ENCODE data around the gene CLCNKA.
A peak's percentile ranks its signal among the peaks of the same experiment; 100 is the strongest.
"Not testable (repeated sequence)": the region's sequence is repeated elsewhere in the genome, so short reads cannot be mapped to it uniquely, and the experiment has no call there.

Gene CLCNKA

DNA sequence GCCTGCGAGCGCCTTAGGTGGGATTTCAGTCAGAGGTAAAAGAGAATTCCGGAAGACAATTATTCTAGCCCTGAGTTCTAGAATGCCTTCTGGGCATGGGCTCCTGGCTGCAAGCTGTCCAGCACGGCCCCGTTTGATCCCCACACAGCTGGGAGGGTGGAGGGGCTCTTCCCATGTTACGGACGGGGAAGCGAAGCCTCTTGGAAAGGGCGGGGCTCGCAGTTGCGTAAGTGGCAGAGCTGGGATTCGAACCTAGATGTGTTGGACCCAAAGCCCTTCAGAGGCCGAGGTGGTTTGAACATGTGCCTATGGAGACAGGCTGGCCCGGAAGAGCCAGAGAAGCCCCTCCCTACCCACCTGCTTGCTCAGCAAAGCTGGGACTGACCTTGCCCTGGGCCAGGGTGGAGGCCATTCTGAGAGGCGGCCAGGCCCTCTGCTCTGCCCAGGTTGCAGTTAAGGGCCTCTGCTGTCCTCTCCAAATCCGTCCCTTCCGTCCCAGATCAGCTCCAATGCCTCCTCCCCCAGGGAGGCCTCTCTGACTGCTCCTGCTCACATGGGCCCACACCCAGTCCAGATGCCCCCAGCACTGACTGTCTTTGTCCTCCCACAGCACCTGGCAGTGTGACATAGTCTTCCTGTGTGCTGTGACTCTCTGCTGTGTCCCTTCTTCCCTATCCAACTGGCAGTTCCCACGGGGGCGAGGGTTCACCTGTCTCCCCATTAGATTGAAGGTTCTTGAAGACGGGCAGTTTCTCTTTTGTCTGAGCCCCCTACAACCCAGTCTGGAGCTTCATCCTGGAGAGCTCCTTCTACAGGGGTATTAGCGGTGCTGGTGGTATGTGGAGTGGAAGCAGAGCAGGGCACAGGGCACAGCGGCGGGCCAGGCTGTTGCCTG, 2.8 kb upstream of the CLCNKA start:
- no peak for DNase-seq

DNA sequence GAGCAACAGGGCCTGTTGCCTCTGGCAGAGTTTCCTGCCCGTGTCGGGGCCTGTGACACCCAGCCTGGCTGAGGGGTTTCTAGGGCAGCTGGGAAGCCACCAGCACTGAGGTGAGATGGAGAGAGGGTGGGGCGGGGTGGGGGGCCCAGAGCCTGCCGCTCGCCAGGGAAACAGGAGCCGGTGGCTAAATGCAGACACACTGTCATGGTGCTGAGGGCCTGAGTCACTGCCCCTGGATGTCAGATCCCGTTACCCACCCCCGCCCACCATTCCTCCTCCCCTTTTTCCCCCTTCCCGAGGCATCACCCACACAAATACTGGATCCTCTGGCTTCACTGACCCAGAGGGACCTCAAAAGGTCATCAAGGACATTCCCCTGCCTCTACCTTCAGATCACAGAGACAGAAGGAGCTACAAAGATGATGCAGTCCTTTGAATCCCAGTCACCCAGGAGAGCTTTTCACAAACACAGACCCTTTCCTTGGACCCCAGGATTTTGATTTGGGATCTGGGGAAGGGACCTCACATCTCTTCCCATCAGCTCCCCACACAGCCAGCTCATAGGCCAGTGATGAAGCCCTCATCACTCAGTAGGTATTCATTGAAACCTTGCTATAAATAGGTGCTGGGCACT, 2.1 kb upstream of the CLCNKA start:
- no peak for DNase-seq

DNA sequence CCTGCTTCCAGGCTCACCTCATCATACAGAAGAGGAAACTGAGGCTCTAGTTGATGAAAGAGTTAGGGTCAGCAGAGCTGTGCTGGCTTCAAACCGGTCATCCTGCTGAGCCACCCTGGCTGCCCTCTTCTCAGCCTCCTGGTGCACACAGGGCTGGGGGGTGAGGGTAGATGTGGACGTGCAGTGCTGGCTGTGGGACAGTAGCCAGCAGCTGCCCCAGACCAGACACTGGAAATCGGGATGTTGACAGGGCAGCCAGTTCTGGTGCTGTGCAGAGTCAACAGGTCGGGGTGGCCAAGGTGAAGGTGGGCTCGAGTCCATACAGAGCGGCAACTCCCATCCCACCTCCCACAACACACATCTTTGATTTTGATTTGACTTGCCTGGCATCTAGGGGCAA, 1.5 kb upstream of the CLCNKA start:
- DNase-seq = no peak

DNA sequence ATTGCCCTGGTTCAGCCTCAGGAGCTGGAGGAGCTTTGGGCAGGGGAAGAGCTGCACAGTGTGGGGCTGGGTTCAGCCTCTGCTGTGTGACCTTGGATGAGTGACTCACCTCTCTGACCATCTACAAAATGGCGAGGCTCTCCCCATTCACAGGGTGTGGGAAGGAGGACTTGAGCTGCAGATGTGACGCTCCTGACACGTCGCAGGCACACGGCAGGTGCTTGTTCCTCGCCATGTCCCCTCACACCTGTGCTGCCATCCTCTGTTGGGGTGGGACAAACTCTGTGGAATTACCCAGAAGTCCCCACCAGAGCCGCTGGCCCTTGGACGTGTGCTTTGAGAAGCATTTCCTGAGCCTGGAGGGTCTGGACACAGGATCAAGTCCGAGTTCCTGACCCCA, 958 bp upstream of the CLCNKA start:
- DNase-seq = not testable (repeated sequence)

DNA sequence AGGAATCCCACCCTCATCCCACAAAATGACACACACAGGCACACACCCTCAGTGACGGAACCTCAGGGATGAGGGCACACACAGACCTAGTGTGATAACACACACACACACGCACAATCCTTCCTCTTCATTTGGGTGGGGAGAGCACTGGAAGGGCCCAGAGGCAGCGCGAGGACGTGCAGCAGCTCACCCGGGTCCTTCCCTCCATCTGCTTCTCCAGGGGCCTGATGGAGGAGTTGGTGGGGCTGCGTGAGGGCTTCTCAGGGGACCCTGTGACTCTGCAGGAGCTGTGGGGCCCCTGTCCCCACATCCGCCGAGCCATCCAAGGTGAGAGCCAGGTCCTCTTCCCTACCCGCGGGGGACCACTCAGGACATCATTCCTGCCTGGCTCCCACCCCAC, 557 bp downstream of the CLCNKA start:
- DNase-seq = no peak

DNA sequence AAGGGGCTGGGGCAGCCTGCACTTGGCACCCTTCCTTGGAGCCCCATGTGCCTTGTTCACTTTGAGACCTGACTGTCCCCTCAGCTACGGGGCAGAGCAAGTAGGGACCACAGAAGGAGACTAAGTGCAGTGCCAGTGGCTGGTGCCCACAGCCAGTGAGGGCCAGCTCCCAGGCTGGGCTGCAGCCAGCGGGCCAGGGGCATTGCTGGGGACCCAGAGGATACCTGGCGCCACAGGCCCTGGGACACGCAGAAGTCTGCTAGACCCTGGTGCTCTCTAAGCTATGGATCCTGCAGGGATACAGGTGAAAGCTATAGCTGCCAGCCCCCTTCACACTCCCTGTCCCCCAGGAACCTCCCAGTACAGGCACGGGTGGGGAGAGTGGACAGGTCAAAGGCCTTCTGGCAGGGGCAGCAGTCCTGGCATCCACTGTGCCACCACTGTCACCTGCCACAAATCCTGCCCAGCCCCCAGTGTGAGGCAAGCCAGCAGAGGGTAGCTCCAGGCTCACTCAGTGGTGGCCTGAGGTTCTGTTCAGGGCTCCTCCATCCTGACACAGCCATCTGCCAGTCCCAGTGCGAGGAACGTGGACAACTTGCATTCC, 1.3 kb downstream of the CLCNKA start:
- no peak for DNase-seq

DNA sequence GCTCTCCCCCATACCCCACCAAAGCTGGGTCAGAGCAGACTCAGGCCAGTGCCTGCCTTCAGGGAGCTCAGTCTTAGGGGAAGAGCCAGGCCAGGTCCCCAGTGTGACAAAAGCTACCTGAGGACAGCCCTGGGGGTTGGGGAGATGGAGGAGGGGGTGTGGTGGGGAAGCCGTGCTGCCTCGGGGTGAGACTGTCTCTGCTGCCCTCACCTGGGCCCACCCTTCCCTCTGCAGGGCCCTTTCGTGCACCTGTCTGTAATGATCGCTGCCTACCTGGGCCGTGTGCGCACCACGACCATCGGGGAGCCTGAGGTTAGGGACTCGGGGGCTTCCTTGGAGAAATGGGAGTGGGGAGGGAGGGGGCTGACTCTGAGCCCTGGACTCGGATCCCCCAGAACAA, 4.5 kb downstream of the CLCNKA start:
- not testable (repeated sequence) for DNase-seq

DNA sequence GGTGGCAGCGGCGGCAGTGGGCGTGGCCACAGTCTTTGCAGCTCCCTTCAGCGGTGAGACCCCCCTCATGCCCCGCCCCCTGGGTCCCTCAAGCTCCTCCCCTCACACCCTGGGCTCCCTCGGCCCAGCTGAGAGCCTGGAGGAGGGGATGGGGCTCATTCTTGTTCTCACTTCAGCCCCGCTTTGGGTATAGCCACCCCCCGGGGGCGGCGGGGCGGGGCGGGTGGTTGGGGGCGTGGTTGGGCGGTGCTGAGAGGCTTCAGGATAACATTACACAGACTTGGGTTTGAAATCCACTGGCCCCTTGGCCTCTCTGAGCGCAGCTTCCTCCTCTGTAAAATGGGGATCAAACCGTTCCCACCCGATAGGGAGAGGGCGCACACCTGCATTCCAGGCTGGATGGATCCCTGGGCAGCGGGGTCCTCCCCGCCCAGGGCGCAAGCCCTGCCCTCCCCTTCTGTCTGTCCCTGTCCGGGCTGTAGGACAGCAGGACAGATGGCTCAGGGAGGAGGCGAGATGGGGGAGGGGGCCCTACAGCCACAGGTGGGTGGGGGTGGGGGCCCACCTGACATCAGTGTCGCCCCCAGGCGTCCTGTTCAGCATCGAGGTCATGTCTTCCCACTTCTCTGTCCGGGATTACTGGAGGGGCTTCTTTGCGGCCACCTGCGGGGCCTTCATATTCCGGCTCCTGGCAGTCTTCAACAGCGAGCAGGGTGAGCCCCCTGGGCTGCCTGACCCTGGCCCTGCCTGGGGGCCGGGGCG, 5.1 kb downstream of the CLCNKA start:
- DNase-seq = no peak

DNA sequence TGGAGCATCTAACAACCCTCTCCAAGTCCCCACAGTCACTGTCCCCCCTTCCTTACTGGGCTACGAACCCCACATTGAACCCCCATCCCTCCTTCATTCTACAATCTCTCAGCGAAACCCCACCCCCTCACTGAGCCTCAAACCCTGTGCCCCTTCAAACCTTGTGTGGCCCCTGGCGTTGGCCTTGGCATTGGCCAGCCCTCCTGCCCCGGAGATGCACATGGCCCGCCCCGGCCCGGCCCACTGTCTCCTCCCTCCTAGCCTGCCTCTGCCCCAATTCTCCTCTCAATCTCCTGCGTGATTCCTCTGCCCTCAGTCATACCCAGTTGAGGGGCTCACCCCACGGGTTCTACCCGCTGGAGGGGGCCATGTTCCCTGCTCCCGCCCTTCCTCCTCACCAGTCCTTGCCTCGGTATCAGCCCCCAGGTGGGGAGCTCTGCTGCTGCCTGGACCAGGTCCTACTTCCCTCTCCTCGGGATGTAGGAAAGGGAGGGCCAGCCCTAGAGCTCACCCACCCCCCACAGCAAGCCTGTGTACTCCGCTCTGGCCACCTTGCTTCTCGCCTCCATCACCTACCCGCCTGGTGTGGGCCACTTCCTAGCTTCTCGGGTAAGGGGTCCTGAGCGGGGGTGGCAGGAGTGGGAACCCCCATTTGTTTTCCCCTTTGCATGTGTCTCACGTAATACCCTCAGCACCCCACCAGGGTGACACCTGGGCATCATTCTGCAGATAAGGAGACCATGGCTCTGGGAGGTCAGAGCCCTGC, 6.6 kb downstream of the CLCNKA start:
- no peak for DNase-seq

DNA sequence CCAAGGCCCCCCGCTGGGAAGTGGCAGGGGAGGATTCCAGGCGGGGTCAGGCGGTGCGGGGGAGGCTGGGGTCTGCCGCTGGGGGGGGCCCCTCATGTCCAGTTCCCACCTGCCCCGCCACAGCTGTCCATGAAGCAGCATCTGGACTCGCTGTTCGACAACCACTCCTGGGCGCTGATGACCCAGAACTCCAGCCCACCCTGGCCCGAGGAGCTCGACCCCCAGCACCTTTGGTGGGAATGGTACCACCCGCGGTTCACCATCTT, 7.1 kb downstream of the CLCNKA start:
- DNase-seq = not testable (repeated sequence)

DNA sequence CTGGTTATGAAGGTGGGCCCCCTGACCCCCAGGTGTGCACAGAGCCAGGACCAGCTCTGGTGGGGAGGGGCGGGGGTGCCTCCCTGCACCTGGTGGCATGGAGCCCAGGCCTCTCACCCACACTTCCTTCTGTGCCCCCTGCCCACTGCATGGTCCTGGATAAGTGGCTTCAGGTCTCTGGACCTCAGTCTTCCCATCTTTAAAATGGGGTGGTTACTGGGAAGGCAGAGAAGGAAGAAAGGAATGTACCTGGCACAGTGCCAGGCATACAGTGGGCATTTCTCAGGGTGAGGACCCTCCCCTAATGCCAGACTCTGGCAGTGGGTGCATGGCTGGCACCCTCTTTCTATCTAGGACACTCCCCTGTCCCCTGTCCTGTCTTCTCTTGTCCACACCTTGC, 7.5 kb downstream of the CLCNKA start:
- DNase-seq = no peak

DNA sequence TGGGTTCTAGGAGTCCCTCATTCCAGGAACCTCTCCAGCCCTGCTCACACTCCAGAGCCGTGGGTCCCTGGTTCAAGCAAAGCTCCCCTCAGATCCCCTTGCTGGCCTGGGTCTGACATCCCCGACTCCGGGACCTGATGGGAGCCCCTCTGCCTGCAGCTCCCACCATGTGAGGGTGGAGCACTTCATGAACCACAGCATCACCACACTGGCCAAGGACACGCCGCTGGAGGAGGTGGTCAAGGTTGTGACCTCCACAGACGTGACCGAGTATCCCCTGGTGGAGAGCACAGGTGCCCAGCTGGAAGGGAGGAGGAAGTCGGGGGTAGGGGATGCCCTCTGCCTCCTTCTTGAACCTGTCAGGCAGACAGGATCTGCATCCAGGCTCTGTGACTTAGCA, 9.7 kb downstream of the CLCNKA start:
- no peak for DNase-seq

DNA sequence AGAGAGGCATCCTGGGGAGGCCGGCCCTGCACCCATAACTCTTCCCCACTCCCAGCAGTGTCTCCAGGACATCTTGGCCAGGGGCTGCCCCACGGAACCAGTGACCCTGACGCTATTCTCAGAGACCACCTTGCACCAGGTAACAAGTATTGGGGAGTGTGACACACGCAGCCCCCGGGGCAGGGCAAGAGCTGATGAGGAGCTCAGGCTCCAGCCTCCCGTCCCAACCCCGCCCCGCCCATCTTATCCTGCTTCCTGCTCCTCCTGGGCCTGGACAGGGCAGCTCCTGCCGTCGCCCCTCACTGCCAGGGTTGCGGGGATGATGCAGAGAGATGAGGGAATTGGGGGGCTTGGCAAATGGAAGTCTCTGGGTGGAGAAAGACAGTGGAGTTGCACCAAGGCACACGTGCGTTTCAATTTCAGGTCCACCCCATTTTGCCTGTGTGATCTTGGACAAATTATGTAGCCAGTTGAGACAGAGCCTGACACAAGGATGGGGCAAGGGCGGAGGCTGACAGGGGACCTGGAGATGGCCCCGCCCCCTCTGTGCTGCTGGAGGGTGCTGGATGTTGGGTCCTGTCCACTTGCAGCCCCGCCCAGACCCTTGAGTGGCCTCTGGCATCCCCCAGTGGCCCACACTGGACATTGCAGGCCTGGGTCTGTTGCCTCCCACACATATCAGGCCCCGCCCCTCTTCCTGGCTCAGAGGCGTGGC, 10.7 kb downstream of the CLCNKA start:
- peak; percentile 85 for DNase-seq

DNA sequence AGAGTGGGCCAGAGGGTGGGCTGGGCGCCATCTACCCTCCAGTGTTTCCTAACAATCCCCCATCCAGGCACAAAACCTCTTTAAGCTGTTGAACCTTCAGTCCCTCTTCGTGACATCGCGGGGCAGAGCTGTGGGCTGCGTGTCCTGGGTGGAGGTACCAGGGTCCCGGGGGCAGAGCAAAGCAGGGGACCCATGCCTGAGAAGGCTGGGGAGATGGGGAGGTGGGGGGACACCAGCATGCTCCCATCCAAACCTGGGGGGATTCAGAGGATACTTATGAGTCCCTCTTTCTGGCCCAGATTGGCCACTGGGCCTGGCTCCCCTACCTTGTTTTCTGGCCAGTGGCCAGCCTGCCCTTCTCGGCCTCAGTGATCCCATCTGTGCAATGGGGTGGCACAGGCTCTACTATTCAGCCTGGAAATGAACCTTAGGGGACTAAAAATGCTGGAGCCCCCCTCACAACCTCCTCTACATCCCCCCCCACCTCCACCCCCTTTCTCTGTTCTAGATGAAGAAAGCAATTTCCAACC, 11.3 kb downstream of the CLCNKA start:
- DNase-seq = not testable (repeated sequence)

DNA sequence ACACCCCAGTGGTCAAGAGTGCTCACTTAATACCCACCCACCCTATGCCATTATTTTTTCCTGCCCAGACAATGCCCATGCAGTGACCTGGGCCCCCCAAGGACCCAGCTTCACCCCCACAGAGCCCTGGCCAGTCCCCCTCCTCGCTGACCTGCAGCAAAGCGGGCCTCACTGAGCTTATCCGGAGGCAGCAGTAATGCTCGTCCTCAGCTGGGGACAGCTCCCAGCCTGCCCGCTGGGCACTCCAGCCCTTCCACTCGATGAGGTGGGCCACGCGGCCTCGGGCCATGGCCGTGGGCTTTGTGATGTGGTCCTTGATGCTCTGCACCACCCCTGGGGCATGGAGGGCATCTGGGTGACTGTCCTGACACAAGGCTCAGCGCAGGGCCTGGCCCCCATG, 14.6 kb downstream of the CLCNKA start:
- not testable (repeated sequence) for DNase-seq

DNA sequence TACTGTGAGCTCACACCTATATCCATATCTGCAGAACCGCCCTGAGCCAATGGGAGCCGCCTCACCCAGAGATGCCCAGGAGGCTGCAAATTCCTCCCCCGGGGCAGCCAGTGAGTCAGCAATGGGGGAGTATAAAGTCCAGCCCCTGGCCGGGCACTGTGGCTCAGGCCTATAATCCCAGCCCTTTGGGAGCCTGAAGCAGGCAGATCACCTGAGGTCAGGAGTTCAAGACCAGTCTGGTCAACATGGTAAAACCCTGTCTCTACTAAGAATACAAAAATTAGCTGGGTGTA, 16.7 kb downstream of the CLCNKA start:
- no peak for DNase-seq

DNA sequence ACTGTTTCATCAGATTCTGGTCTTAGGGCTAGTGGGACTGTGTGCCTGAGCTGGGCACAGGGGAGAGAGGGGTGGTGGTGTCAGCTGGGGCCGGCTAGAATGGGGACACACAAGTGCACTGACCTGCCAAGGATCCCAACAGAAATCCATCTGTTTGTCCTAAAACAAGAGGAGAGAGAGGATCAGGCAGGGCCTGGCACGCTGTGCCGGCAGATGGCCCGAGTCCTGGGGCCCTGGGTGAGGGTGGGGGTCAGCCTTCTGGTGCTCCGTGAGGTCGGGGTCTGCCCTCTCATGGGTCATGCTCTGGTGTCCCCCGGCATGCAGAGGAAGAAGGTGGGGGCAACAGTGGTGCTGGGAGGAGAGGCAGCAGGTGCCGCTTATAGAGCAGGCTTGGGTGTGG, 18.0 kb downstream of the CLCNKA start:
- not testable (repeated sequence) for DNase-seq

DNA sequence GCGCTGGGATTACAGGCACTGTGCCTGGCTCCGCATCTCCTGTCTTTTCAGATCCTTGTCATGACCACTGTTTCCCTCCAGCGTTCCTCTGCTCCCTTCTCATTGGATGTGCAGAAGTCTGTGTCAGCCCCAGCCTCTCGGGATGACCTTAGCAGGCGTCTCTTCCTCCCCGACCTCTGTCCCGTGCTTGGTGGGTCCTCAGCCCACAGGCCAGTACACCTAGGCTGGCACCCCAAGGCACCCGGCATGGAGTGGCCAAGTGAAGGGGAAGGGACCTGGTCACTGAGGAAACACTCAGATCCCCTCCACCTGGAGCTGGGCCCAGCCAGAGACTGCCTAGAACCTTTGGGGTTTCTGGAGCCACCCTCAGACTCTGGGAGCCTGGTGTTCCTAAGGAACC, 19.4 kb downstream of the CLCNKA start:
- no peak for DNase-seq

DNA sequence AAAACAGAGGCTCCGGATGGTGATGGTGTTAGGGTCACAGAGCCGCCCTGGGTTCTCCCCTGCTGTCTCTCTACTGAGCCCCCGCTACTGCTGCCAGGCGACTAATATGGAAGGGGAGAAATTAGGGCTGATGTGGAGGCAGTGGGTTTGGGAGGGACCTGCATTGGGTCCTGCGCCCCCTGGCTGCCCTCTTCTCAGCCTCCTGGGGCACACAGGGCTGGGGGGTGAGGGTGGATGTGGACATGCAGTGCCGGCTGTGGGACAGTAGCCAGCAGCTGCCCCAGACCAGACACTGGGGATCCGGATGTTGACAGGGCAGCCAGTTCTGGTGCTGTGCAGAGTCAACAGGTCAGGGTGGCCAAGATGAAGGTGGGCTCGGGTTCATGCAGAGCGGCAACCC, 20.3 kb downstream of the CLCNKA start:
- DNase-seq = no peak

DNA sequence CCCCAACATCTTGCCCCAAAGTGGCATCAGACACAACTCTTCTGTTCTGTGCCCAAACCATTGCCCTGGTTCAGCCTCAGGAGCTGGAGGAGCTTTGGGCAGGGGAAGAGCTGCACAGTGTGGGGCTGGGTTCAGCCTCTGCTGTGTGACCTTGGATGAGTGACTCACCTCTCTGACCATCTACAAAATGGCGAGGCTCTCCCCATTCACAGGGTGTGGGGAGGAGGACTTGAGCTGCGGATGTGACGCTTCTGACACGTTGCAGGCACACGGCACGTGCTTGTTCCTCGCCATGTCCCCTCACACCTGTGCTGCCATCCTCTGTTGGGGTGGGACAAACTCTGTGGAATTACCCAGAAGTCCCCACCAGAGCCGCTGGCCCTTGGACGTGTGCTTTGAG, 20.8 kb downstream of the CLCNKA start:
- DNase-seq = not testable (repeated sequence)

DNA sequence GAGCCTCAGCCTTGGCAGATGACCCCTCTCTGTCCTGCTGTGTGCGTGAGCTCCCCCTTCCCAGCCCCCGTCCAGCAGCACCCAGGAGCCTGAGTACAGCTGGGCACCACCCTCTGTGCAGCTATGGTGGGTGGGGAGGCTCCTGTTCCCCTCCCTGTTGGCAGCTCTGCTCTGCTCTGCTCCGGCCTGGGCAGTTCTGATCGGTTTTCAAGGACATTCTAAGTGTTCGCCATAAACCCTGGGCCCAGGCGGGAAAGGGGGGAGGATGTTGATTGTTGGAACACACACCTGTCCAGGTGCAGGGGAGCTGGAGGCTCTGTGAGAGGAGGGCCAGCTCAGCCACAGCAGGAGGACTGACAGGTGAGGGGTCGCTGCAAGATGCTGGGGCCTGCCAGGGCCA, 21.7 kb downstream of the CLCNKA start, which contains the start of gene CLCNKB:
TSS of gene CLCNKB (plus strand) at position 262 of the 400 bp plus-strand sequence. CDS start 711 bp downstream, outside the sequence.
- DNase-seq = no peak

DNA sequence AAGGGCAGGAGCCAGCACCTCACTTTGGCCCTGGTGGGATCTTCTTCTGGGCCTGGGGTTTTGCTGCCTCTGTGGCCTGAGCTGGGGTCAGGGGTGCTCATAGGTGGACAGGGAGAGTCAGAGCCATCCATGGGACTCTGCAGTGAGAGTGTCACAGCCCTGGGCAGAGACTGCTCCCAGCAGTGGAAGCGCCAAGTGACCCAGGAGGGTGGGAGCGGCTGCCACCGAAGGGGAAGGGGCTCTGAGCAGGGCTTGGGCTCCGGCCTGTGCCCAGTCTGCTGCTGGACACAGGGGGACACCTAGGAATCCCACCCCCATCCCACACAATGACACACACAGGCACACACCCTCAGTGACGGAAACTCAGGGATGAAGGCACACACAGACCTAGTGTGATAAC, 22.1 kb downstream of the CLCNKA start:
- DNase-seq = no peak

All from right forelimb (tissue), 1 donor.